Naive thymus-derived CD4-positive, alpha-beta T cell (primary cell): ENCODE measurements around the gene LTBP3. TPM values are rescaled to one million over a fixed set of nuclear protein-coding genes. Genes with fewer than 3 reads are reported as not detected.

Source experiments
- ATAC-seq: fragments of 150-1000 bp; cut with Tn5 transposase; 2 replicates; pipeline ENCODE4 v1.10.0; 2021; ENCODE audit warnings: mild to moderate bottlenecking, moderate library complexity
- CTCF ChIA-PET: fragments of 350-600 bp; sonication (Branson Sonifier 250); formaldehyde crosslinking; loops from one replicate; lab custom pipeline; 2021; ENCODE audit warnings: antibody characterized with exemption; lab: Charles Lee
- POLR2A ChIA-PET: fragments of 350-600 bp; sonication (Branson Sonifier 250); formaldehyde crosslinking; loops from one replicate; lab custom pipeline; 2021; ENCODE audit warnings: antibody characterized with exemption, inconsistent platforms; lab: Charles Lee
- DNase-seq, 9 donors: peaks; one replicate each; pipeline versions ENCODE4 v3.0.0 to v3.0.0-alpha.2; 2020 to 2022; ENCODE audit warnings: mixed read lengths in 1 of 9
- H3K27ac ChIP-seq: one replicate; pipeline ENCODE4 v1.7.0; 2013; ENCODE audit warnings: mild to moderate bottlenecking, low read depth, low read length, moderate library complexity
- H3K27me3 ChIP-seq, 2 donors: one replicate each; pipeline ENCODE4 v1.7.0; 2013; ENCODE audit warnings: low read length in 2 of 2, mild to moderate bottlenecking in 2 of 2, moderate library complexity in 2 of 2; ENCODE audit not compliant: control insufficient read depth in 2 of 2, insufficient read depth in 2 of 2
- H3K36me3 ChIP-seq, 3 experiments: 1 replicate in 2 of 3; 2 replicates in 1 of 3; pipeline ENCODE4 v1.7.0; 2013; ENCODE audit warnings: low read length in 3 of 3, mild to moderate bottlenecking in 3 of 3, moderate library complexity in 1 of 3; ENCODE audit not compliant: insufficient read depth in 3 of 3, control insufficient read depth in 2 of 3
- H3K4me1 ChIP-seq, 2 donors: one replicate each; pipeline ENCODE4 v1.7.0; 2013; ENCODE audit warnings: low read length in 2 of 2, mild to moderate bottlenecking in 2 of 2, moderate library complexity in 1 of 2; ENCODE audit not compliant: control insufficient read depth in 2 of 2, insufficient read depth in 2 of 2
- H3K4me3 ChIP-seq: 2 replicates; pipeline ENCODE4 v1.7.0; 2013; ENCODE audit warnings: mild to moderate bottlenecking, low read length
- H3K9me3 ChIP-seq, 3 experiments: 1 replicate in 2 of 3; 2 replicates in 1 of 3; pipeline ENCODE4 v1.7.0; 2013; ENCODE audit warnings: low read length in 3 of 3; ENCODE audit not compliant: control insufficient read depth in 2 of 3
- H3K27ac Mint-ChIP-seq, 9 donors: one replicate each; pipeline ENCODE4 v1.8.0; 2020 to 2022; ENCODE audit warnings: mixed read lengths in 9 of 9, mild to moderate bottlenecking in 8 of 9, moderate library complexity in 5 of 9, inconsistent platforms in 2 of 9
- H3K27me3 Mint-ChIP-seq, 5 donors: one replicate each; pipeline ENCODE4 v1.8.0; 2021 to 2022; ENCODE audit warnings: mixed read lengths in 5 of 5, mild to moderate bottlenecking in 1 of 5
- H3K36me3 Mint-ChIP-seq, 5 donors: one replicate each; pipeline ENCODE4 v1.8.0; 2020 to 2022; ENCODE audit warnings: mixed read lengths in 5 of 5, mild to moderate bottlenecking in 3 of 5, inconsistent platforms in 1 of 5
- H3K4me1 Mint-ChIP-seq, 7 donors: one replicate each; pipeline ENCODE4 v1.8.0; 2020 to 2022; ENCODE audit warnings: mixed read lengths in 7 of 7, mild to moderate bottlenecking in 3 of 7, inconsistent platforms in 1 of 7
- H3K4me3 Mint-ChIP-seq, 10 donors: one replicate each; pipeline ENCODE4 v1.8.0; 2020 to 2022; ENCODE audit warnings: mild to moderate bottlenecking in 10 of 10, mixed read lengths in 10 of 10, moderate library complexity in 6 of 10, inconsistent platforms in 2 of 10
- H3K9me3 Mint-ChIP-seq, 11 donors: one replicate each; pipeline ENCODE4 v1.8.0; 2020 to 2022; ENCODE audit warnings: mixed read lengths in 11 of 11, mild to moderate bottlenecking in 4 of 11, inconsistent platforms in 1 of 11, moderate library complexity in 1 of 11
- intact Hi-C, 2 donors: fragments of 100-400 bp; cut with micrococcal nuclease; formaldehyde crosslinking; loops; one replicate each; pipeline ENCODE4 v1.15.1; 2023
- polyA plus RNA-seq, 2 donors: library from polyadenylated mRNA; unstranded; fragments of 300-500 nt; fragmentation: Illumina TruSeq; gene quantifications; one replicate each; pipeline ENCODE4 v1.2.3, GENCODE V29; 2021
- total RNA-seq, 6 experiments: library from RNA in 5 of 6; stranded (reverse) in 5 of 6; gene quantifications; 1 replicate in 5 of 6; 2 replicates in 1 of 6; pipeline ENCODE4 v1.2.3 and lab custom pipeline; 2021 to 2026

Gene LTBP3
- total and polyA plus RNA-seq, 7 experiments from 2014 or later = 18.7 to 288 (median 216) TPM

DNA sequence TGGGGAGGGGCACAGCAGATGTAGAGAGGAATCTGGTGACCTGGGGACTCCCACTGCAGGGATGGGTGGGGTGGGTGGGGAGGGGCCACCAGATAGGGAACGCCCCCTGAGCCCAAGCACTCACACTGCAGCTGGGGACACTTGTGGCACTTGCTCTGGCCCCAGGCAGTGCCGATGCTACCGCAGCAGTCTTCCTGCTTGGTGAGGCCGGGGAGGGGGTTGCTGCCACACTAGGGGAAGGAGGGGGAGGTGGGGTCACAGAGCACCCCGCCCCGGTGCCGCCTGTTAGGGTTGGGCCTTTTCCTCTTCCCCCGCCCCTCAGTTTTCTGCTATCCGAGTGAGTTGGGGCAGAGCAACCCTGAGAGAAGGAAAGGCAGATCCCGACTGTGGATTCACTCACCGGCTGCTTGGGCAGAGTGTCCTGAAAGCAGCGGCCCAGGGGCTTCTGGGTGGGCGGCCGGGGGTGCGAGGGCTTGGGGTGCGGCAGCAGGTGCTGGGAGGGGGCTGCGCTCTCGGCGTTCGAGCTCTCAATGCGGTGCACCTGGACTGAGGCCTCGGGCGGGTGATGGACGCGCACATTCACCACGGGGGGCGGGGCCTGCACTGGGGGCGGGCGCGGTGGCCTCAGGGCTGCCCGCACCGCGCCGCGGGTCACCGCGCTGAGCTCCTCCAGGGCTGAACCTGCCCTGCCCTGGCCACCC is 4.7 kb downstream of the LTBP3 start:
- ATAC-seq (peak; percentile 88), DNase-seq (peak; percentile 57 to 89 (median 87))
- no peaks in the 10 kb centered on the region for H3K9me3 ChIP-seq
- ChIA-PET POLR2A (interaction anchor here (0.7 to 14.3 kb wide), 11 partner anchors 10 to 306 kb away, joined by 3 to 186 read pairs (median 7); partner anchors contain the start of genes EHBP1L1, FAM89B, KCNK7 and LTBP3), CTCF (interaction anchor here (1.1 to 4.3 kb wide), 4 partner anchors 8 to 40 kb away, joined by 3 to 32 read pairs (median 11); no protein-coding TSS in a partner anchor)
- intact Hi-C loops = loop anchor here (1.0 kb wide), 5 partner anchors 12 to 35 kb away; partner anchors contain the start of genes SCYL1 (in 1 of the 2) and ZNRD2 (in 1 of the 2)
- Mint-ChIP-seq H3K4me3 (peak overlapping the region; percentile 63 to 98 (median 82)), H3K27ac (peak overlapping the region in 8 of 9 donors; percentile 51 to 92 (median 76)), H3K4me1 (peaks cover 45 to 77% (median 69%) of the 10 kb centered on the region in 7 donors), H3K27me3 (no peaks in the 10 kb centered on the region), H3K36me3 (peaks cover 0 to 23% (median 17%) of the 10 kb centered on the region in 5 donors), H3K9me3 (peaks cover 0 to 2% (median 0%) of the 10 kb centered on the region in 11 donors)
- H3K4me3 ChIP-seq = peak overlapping the region; percentile 33
- no peaks in the 10 kb centered on the region for H3K27me3 ChIP-seq
- peaks cover 20 to 65% of the 10 kb centered on the region in 2 donors for H3K4me1 ChIP-seq
- peaks cover 0 to 23% (median 9%) of the 10 kb centered on the region in 3 experiments for H3K36me3 ChIP-seq
- H3K27ac ChIP-seq = peak overlapping the region; percentile 89

DNA sequence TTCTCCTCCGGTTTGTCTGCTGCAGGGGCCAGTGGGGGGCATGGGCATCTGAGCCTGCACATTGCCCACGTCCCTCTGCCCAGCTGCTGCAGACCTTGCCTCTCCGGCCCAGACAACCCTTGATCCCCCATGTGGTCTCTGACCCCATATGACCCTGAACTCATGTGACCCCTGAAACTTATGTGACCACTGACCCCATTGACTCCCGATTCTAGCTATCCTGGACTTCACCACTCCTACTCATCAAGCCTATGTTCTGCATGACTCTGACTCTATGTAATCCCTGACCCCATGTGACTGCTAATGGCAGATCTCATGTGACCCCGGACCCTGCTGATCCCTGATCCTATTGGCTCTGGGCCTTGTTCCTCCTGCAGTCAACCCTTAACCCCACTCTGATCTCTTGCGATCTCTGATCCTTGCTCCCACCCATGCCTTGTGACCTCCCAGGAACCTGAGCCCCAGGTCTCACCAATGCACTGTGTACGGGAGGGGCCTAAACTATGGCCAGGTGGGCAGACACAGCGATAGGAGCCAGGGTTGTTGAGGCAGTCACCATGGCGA is 5.7 kb downstream of the LTBP3 start:
- H3K4me3 ChIP-seq = no peak overlapping the region
- intact Hi-C loops = loop anchor here in 1 of 2 donors (1.0 kb wide), 1 partner anchor 18 kb away; the partner anchor contains the start of gene ZNRD2
- H3K9me3 Mint-ChIP-seq = peaks cover 0 to 2% (median 0%) of the 10 kb centered on the region in 11 donors
- no peaks in the 10 kb centered on the region for H3K27me3 Mint-ChIP-seq
- peak overlapping the region; percentile 71 to 93 (median 87) for H3K27ac Mint-ChIP-seq
- ChIA-PET POLR2A (interaction anchor here (0.6 to 14.3 kb wide), 10 partner anchors 11 to 307 kb away, joined by 3 to 186 read pairs (median 8); partner anchors contain the start of genes EHBP1L1, FAM89B, LTBP3 and MALAT1), CTCF (interaction anchor here (1.0 to 4.3 kb wide), 8 partner anchors 9 to 41 kb away, joined by 3 to 32 read pairs (median 4); partner anchors contain the start of genes EHBP1L1 and FAM89B)
- ATAC-seq = no peak
- H3K27ac ChIP-seq = peak overlapping the region; percentile 56
- DNase-seq = no peak
- peaks cover 0 to 32% (median 9%) of the 10 kb centered on the region in 3 experiments for H3K36me3 ChIP-seq
- peak overlapping the region; percentile 12 to 98 (median 74) for H3K4me3 Mint-ChIP-seq
- no peaks in the 10 kb centered on the region for H3K27me3 ChIP-seq
- H3K4me1 ChIP-seq = peaks cover 28 to 74% of the 10 kb centered on the region in 2 donors
- H3K4me1 Mint-ChIP-seq = peaks cover 51 to 86% (median 78%) of the 10 kb centered on the region in 7 donors
- no peaks in the 10 kb centered on the region for H3K9me3 ChIP-seq
- H3K36me3 Mint-ChIP-seq = peaks cover 0 to 29% (median 18%) of the 10 kb centered on the region in 5 donors

DNA sequence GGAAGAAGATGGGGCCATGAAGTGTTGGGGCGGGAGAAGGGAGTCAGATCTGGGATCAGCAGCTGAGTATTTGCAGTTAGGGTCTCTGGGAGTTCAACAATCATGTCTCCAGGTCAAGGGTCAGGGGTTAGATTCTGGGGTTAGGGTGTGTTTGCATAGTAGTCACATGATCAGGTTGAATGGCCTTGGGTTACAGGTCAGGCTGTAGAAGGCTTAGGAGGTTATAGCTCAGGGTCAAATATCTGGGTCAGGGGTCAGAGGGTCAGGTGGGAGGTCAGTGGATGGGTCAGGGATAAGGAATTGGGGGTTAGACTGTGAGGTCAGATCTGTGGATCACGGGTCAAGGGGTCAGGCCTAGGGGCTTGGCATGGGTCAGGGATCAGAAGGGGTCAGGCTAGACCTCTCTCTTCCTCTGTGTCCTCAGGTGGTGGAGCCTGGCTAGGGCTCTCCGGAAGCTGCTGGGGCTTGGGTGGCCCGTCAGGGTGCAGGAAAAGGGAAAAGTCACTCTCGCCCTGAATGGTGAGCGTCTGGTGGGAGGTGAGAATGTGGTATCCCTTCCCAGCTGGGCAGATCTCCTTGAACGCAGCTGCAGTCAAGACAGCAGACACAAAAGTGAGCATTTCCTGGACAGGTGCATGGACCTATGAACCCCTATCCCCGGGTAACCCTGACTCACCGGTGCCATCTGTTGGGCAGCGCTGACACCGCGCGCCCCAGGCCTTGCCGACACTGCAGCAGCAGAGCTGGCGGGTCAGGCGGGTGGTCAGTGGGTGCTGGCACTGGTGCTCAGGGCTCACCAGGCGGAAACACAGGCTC is 6.4 kb downstream of the LTBP3 start:
- no peaks in the 10 kb centered on the region for H3K9me3 ChIP-seq
- peaks cover 35 to 78% of the 10 kb centered on the region in 2 donors for H3K4me1 ChIP-seq
- intact Hi-C loops = loop anchor here in 1 of 2 donors (1.0 kb wide), 1 partner anchor 19 kb away; the partner anchor contains the start of gene ZNRD2
- CTCF ChIA-PET = interaction anchor here (0.6 to 4.3 kb wide), 9 partner anchors 10 to 81 kb away, joined by 3 to 32 read pairs (median 4); partner anchors contain the start of genes EHBP1L1 and FAM89B
- no peaks in the 10 kb centered on the region for H3K27me3 Mint-ChIP-seq
- peak overlapping the region; percentile 18 to 98 (median 74) for H3K4me3 Mint-ChIP-seq
- ATAC-seq = peak; percentile 53
- peak overlapping the region; percentile 31 for H3K27ac ChIP-seq
- peak in 6 of 9 donors; percentile 51 to 62 (median 56) for DNase-seq
- H3K36me3 Mint-ChIP-seq = peaks cover 0 to 29% (median 18%) of the 10 kb centered on the region in 5 donors
- H3K27me3 ChIP-seq = no peaks in the 10 kb centered on the region
- H3K27ac Mint-ChIP-seq = peak overlapping the region; percentile 71 to 93 (median 87)
- H3K4me3 ChIP-seq = no peak overlapping the region
- peaks cover 0 to 32% (median 9%) of the 10 kb centered on the region in 3 experiments for H3K36me3 ChIP-seq
- H3K4me1 Mint-ChIP-seq = peaks cover 50 to 86% (median 74%) of the 10 kb centered on the region in 7 donors
- peaks cover 0 to 2% (median 0%) of the 10 kb centered on the region in 11 donors for H3K9me3 Mint-ChIP-seq
- POLR2A ChIA-PET = interaction anchor here (0.6 to 14.3 kb wide), 9 partner anchors 10 to 164 kb away, joined by 3 to 186 read pairs (median 8); partner anchors contain the start of genes FAM89B, LTBP3, MALAT1 and NEAT1

DNA sequence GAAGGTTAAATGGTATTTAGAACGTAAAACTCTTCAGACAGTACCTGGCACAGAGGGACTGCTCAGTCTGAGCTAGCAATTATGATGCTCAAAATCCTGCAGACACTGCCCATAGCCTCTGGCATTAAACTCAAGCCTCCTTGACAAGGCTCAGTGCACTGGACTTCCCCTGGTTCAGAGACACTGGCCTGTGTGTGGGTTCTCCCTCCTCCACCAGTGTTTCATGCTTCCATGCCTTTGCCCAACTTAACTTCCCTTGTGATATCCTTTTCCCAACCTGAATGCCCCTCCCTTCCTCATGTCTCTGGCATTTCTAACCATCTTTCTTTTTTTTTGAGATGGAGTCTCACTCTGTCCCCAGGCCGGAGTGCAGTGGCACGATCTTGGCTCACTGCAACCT is 9.1 kb downstream of the LTBP3 start:
- ATAC-seq (no peak), DNase-seq (no peak)
- ChIA-PET POLR2A (interaction anchor here (0.6 to 14.3 kb wide), 6 partner anchors 8 to 805 kb away, joined by 3 to 186 read pairs (median 10); partner anchors contain the start of genes EHBP1L1, FAM89B, LTBP3 and ZNRD2), CTCF (interaction anchor here (1.1 to 2.5 kb wide), 3 partner anchors 9 to 45 kb away, joined by 5 to 8 read pairs (median 5); partner anchors contain the start of gene FAM89B)
- H3K27ac Mint-ChIP-seq = peak overlapping the region; percentile 14 to 92 (median 86)
- peak overlapping the region in 7 of 10 donors; percentile 15 to 85 (median 47) for H3K4me3 Mint-ChIP-seq
- H3K4me1 ChIP-seq = peaks cover 26 to 60% of the 10 kb centered on the region in 2 donors
- H3K27me3 ChIP-seq = no peaks in the 10 kb centered on the region
- peaks cover 43 to 83% (median 69%) of the 10 kb centered on the region in 7 donors for H3K4me1 Mint-ChIP-seq
- intact Hi-C loops = loop anchor here in 1 of 2 donors (10.0 kb wide), 1 partner anchor 306 kb away; the partner anchor contains the start of gene CFL1
- peaks cover 0 to 2% (median 0%) of the 10 kb centered on the region in 11 donors for H3K9me3 Mint-ChIP-seq
- no peaks in the 10 kb centered on the region for H3K27me3 Mint-ChIP-seq
- H3K27ac ChIP-seq = peak overlapping the region; percentile 75
- no peaks in the 10 kb centered on the region for H3K9me3 ChIP-seq
- H3K4me3 ChIP-seq = no peak overlapping the region
- peaks cover 0 to 32% (median 9%) of the 10 kb centered on the region in 3 experiments for H3K36me3 ChIP-seq
- peaks cover 0 to 35% (median 19%) of the 10 kb centered on the region in 5 donors for H3K36me3 Mint-ChIP-seq

DNA sequence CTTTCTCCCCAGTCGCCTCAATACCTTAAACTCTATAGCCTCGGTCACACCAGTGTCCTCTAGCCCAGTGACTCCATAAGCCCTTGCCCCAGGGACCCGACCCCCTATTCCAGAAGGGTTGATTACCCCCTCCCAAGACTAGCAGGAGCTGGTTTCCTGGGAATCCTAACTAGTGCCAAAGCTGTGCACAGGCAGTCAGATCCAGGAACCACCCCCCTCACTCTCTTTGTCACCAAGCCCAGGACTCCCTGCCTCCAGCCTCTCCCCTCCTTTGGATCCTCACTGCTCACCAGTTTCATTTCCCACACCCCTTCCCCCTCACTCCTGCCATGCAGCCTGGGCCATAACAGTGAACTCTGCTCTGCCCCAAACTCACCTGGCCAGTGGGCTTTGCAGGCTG is 9.8 kb downstream of the LTBP3 start:
- ChIA-PET CTCF (interaction anchor here (1.1 to 2.5 kb wide), 3 partner anchors 8 to 46 kb away, joined by 5 to 8 read pairs (median 5); partner anchors contain the start of gene FAM89B), POLR2A (interaction anchor here (0.6 to 14.3 kb wide), 6 partner anchors 9 to 1784 kb away, joined by 3 to 186 read pairs (median 10); partner anchors contain the start of genes EHBP1L1, FAM89B, LTBP3 and ZNRD2)
- Histone ChIP-seq H3K4me3 (no peak overlapping the region), H3K4me1 (peaks cover 24 to 53% of the 10 kb centered on the region in 2 donors), H3K27me3 (no peaks in the 10 kb centered on the region), H3K9me3 (no peaks in the 10 kb centered on the region), H3K27ac (peak overlapping the region; percentile 75), H3K36me3 (peaks cover 0 to 35% (median 9%) of the 10 kb centered on the region in 3 experiments)
- no peak for DNase-seq
- H3K9me3 Mint-ChIP-seq = peaks cover 0 to 2% (median 0%) of the 10 kb centered on the region in 11 donors
- H3K4me3 Mint-ChIP-seq = peak overlapping the region; percentile 41 to 85 (median 60)
- no peaks in the 10 kb centered on the region for H3K27me3 Mint-ChIP-seq
- peak overlapping the region; percentile 39 to 92 (median 87) for H3K27ac Mint-ChIP-seq
- no peak for ATAC-seq
- intact Hi-C loops = loop anchor here in 1 of 2 donors (10.0 kb wide), 1 partner anchor 306 kb away; the partner anchor contains the start of gene CFL1
- peaks cover 45 to 80% (median 66%) of the 10 kb centered on the region in 7 donors for H3K4me1 Mint-ChIP-seq
- H3K36me3 Mint-ChIP-seq = peaks cover 0 to 35% (median 19%) of the 10 kb centered on the region in 5 donors
